RKO (cell line): ENCODE results near the gene GDF9.
"Not testable (repeated sequence)": the region's sequence is repeated elsewhere in the genome, so short reads cannot be mapped to it uniquely, and the experiment has no call there.

Experiments
- DNase-seq: peaks from one replicate; pipeline ENCODE4 v3.0.0-alpha.2; 2016; ENCODE audit warnings: low spot score

GDF9 gene

GRCh38 chr5:132872788-132873118, 6.5 kb upstream of the GDF9 start:
- DNase-seq: no peak

GRCh38 chr5:132871459-132872284, 5.4 kb upstream of the GDF9 start:
- no peak for DNase-seq

DNA sequence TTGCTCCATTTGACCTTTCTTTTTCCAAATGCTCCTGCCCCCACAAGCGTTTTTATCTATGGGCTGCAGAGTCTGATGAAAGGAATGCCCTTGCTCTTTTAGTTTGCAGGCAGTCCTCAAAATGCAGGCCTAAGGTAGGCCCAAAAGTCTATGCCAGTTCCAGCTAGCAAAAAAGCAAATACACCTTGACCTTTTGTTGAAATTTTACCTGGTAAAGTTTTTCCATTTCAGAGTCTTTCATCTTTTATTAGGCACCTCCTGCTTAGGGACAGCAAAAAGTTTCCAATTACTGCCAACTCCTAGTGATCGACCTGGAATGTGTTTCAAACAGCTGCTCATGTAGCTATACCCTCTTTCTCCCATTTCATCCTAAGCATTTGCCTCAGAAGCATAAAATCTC, 4.5 kb upstream of the GDF9 start:
- DNase-seq: no peak

DNA sequence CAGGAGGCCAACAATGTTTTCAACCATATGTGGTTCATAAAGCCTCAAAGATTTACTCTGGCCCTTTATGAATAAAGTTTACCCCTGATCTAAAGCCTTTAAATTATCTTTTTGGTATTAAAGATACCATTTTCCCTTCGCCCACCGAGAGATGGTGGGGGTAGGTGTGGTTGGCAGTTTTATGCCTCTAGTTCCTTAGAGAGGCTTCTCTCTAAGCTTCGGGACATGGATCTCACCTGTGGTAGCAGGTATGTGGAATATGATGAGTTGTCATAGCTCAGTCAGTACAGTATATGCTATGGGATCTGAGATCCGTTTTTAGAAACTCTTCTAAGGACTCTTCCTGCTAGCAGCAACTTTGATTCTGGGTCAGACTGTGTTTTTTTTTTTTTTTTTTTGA, 2.5 kb upstream of the GDF9 start:
- DNase-seq: no peak

- peak; percentile 46 for DNase-seq
Measured at GRCh38 chr5:132867046-132867451, 780 bp upstream of the GDF9 start.

DNA sequence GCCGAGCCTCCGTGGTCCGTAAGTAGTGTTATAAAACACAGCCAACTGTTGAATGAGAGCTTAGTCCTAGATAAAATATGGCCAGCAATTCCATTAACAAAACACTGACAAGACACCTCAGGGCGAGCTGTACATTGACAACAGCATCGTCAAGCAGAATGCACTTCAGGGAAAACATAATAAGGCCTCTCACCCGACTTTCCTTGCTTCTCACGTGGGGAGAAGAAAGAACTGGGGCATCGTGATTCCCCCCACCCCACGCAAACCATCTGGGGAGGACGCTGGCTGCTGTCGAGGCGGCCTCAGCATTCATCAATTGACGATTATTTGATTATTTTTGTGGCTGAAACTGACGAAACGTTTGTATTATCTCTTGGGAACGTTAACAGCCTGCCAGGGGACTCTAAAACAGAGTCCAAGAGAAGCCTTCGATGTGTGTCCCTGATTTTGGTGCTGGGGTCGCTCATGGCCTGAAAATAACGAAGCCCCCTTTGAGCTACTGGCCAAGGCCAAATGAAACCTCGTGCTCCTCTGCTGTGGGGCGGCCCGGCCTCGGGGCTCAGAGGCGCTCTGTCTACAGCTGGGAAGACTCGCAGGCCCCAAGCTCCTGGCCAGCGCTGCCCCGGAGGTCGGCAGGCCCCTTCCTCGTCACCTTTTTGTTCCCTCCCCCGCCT, 464 bp downstream of the GDF9 start:
- DNase-seq: no peak

- DNase-seq: no peak
Measured at GRCh38 chr5:132860742-132861141, 5.5 kb downstream of the GDF9 start.

DNA sequence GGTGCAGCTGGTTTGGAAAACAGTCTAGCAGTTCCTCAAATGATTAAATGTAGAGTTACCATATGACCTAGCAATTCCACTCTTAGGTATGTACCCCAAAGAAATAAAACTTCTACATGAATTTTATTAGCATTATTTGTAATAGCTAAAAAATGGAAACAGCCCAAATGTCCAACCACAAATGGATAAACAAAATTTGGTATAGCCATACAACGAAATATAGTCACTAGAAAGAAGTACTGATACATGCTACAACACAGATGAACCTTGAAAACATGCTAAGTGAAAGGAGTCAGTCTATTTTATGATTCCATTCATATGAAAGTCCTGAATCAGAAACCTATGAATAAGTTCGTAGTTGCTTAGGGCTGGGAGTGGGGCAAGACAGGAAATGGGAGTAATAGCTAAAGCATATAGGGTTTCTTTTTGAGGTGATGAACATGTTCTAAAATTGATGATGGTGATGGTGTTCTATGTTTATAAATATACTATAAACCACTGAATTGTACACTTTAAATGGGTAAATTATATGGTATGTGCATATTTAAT, 6.3 kb downstream of the GDF9 start:
- no peak for DNase-seq

- DNase-seq: no peak
Measured at GRCh38 chr5:132856011-132856410, 10.3 kb downstream of the GDF9 start.

GRCh38 chr5:132854992-132855391, 11.3 kb downstream of the GDF9 start:
- not testable (repeated sequence) for DNase-seq

- DNase-seq: no peak
Measured at GRCh38 chr5:132854301-132854700, 12.0 kb downstream of the GDF9 start.

GRCh38 chr5:132853790-132854189, 12.5 kb downstream of the GDF9 start:
- no peak for DNase-seq

GRCh38 chr5:132853323-132853722, 12.9 kb downstream of the GDF9 start:
- no peak for DNase-seq

DNA sequence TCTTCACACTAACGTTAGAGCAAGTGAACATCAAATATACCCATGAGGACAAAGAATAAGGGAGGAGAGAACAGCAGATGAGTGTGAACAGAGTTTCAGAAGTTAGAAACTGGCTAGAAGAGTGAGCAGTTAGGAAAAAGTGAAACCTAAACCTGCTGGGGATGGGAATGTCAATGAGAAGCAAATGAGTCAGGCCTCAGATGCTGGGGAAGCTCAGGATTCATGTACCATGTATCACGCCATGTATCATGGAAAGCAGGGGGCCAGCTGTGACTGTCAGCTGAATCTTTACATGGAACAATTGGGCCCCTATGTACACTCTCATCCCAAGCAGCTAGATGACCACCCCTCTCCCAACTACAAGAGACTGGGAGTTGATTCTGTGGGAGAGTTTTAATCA, 16.2 kb downstream of the GDF9 start:
- peak; percentile 48 for DNase-seq

DNA sequence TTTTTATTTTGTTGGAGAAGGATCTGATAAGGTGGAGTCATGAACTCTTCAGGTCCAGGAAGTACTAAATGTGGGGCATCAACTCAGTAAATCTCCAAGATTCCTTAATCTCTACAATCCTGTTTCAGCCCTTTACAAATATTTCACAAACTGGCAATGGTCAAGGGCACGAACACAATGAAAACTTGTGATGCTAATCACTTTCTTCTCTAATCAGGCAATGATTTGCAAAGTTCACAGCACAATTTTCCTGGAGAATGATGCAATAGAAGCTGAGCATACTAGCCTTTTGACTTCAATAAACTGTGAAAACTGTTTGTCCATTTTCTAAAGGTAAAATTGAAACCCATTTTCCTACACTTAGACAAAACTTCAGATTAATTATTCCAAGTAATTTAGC, 16.9 kb downstream of the GDF9 start:
- no peak for DNase-seq

GRCh38 chr5:132848270-132848669, 18.0 kb downstream of the GDF9 start:
- no peak for DNase-seq

- no peak for DNase-seq
Measured at GRCh38 chr5:132841305-132841704, 25.0 kb downstream of the GDF9 start.

- DNase-seq: no peak
Measured at GRCh38 chr5:132840896-132841295, 25.4 kb downstream of the GDF9 start.

DNA sequence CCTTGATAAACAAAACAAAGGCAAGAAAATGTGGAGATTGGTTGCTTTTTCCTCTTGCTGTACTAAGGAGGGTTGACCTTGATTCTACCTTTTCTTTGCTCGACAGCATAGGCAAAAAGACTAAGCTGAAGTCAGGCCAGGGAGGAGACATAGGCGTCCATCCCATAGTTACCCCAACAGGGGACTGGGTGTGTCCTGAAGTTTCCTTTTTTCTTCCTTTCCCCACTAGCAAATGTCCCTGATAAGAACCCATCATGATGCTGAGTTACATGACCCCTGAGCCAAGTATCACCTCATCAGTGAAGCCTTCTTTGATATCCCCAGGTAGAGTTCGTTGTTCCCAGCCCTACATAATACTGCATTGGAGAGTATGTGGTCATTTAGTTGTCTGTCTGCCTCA, 26.0 kb downstream of the GDF9 start:
- DNase-seq: no peak

DNA sequence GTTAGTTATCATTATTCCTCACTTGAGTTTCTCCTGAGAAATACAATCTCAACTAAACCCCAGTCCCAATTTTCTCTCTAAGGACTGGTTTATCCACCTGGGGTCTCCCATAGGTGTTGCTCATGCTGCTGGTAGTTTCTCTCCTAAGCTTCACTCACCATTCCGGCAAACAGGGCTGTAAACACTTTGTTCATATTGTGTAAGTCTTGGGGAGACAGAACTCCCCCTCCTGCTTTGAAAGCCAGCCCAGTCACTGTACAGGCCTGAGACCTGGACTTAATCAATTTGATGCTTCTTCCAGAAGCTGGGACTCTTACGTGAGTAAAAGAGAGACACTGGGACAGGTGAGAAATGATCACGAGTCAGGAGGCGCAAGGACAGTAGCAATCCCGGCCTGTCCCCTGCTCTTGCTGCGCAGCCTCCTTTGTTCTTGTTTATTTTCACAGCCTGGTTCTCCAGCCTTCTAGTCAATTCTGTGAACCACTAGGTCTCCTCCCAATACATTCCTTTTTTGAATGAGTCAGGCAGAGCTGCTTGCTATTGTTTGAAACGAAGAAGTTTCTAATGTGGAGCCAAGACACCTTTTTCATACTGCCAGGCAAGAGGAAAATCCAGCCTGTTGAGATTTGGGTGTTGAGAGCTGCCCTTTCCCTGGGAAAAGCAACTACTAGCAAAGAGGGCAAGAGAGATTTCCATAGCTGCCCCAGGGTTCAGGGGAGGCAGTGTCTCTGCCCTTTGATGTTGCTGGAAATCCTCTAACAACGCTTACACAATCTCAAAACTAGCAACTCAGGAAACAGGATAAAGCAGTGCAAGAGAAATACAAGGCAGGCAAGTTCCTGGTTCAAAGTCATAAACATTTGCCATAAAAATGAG, 26.6 kb downstream of the GDF9 start:
- DNase-seq: no peak

GRCh38 chr5:132838516-132839282, 27.6 kb downstream of the GDF9 start:
- DNase-seq: no peak

DNA sequence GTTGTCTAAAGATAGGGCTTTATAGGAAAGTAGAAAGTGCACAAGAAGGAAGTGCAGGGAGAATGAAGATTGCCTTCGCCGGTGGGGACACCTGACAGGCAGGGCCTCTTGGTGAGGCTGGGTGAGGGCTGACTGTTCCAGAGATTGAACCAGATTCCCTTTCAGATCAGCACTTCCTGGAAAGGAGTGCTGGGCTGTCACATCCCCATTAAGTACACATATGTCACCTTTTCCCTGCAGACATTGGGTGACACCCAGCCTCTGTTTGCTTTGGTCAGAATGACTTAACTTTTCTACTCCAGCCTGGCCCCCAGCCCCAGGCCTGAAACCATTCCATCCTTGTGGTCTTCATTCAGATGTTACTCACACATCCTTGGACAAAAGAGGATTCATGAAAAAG, 28.4 kb downstream of the GDF9 start:
- no peak for DNase-seq
